KOPT-K1 (cell line): ENCODE measurements around the gene TH.
"Not testable (repeated sequence)": the region's sequence is repeated elsewhere in the genome, so short reads cannot be mapped to it uniquely, and the experiment has no call there.

Experiments
- H3K27ac ChIP-seq: fragments of 200-600 bp; sonication (generic); 2 replicates; pipeline ENCODE4 v1.5.1; 2016; ENCODE audit warnings: antibody characterized with exemption, mild to moderate bottlenecking, low read depth, low read length; ENCODE audit not compliant: poor library complexity, severe bottlenecking
- H3K36me3 ChIP-seq: fragments of 200-600 bp; sonication (generic); 2 replicates; pipeline ENCODE4 v1.5.1; 2017; ENCODE audit warnings: antibody characterized with exemption, mild to moderate bottlenecking, low read length, moderate library complexity; ENCODE audit not compliant: insufficient read depth
- H3K9me3 ChIP-seq: fragments of 200-600 bp; sonication (generic); 2 replicates; pipeline ENCODE4 v1.5.1; 2017; ENCODE audit warnings: antibody characterized with exemption, low read length, mild to moderate bottlenecking; ENCODE audit not compliant: insufficient read depth, poor library complexity, severe bottlenecking

Gene TH

GRCh38 chr11:2179516-2179915, 7.9 kb upstream of the TH start:
- Histone ChIP-seq H3K36me3 (no peaks in the 10 kb centered on the region), H3K9me3 (no peaks in the 10 kb centered on the region), H3K27ac (no peak overlapping the region)

GRCh38 chr11:2178906-2179494, 7.4 kb upstream of the TH start:
- no peaks in the 10 kb centered on the region for H3K9me3 ChIP-seq
- H3K36me3 ChIP-seq = no peaks in the 10 kb centered on the region
- no peak overlapping the region for H3K27ac ChIP-seq

- H3K9me3 ChIP-seq, H3K36me3 ChIP-seq, H3K27ac ChIP-seq: not testable (repeated sequence)
Measured at GRCh38 chr11:2178055-2178773, 6.6 kb upstream of the TH start.

DNA sequence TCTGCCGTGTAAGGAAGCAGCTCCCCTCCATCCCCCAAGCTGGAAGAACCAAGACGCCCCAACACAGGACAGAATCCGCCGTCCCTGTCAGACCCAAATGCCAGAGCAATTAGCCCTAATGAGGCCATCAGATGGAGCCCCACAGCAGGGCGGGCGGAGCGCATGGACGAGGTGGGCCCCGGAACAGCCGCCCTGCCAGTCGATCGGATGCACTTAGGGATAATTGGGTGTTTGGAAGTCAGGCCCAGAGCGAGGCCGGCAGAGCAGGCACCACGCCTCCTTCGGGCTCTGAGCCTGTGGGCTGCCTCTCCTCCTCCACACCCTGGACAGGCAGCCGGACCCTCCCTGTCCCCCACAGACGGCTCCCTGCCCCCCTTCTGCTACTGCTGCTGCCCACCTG, 5.5 kb upstream of the TH start:
- Histone ChIP-seq H3K27ac (no peak overlapping the region), H3K9me3 (no peaks in the 10 kb centered on the region), H3K36me3 (no peaks in the 10 kb centered on the region)

DNA sequence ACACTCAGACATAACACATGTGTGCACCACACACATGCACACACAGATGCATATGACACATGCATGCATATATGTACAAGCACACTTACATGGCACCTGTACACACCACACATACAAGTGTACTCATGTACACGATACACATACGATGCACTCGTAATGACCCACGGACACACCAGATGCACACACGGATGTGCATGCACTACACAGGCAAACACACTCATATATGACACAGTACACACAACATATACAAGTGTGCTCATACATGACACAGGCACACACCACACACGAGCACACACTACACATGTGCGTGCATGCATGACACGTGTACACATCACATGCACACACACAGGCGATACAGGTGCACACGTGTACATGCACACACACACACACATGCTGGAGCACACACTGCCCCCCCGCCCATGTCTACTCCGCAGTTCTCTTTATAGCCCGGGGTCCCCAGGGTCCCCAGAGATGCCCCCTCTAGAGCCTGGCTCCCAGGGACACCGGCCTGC, 4.8 kb upstream of the TH start:
- H3K9me3 ChIP-seq = no peaks in the 10 kb centered on the region
- no peak overlapping the region for H3K27ac ChIP-seq
- no peaks in the 10 kb centered on the region for H3K36me3 ChIP-seq

- H3K27ac ChIP-seq = no peak overlapping the region
- H3K36me3 ChIP-seq = no peaks in the 10 kb centered on the region
- no peaks in the 10 kb centered on the region for H3K9me3 ChIP-seq
Measured at GRCh38 chr11:2175659-2176058, 4.0 kb upstream of the TH start.

- Histone ChIP-seq H3K9me3 (no peaks in the 10 kb centered on the region), H3K27ac (no peak overlapping the region), H3K36me3 (no peaks in the 10 kb centered on the region)
Measured at GRCh38 chr11:2174361-2174760, 2.7 kb upstream of the TH start.

DNA sequence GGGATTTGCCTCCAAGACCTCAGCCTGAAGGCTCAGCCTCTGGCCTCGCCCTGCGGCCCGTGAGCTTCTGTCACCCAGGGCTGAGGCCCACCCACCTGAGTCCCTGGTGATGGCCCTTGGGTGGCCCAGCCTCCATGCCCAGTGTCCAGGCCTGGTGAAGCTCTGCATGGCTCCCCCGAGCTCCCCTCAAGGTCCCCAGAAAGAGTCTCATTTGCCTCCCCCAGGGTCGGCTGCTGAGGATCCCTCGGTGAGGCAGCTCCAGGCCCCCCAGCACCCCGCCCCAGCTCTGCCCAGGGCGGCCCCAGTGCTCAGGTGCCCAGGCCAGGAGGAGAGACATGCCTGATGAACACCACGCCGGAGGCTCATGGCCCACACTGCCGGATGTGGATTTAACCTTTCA, 2.1 kb upstream of the TH start:
- Histone ChIP-seq H3K27ac (no peak overlapping the region), H3K36me3 (no peaks in the 10 kb centered on the region), H3K9me3 (no peaks in the 10 kb centered on the region)

DNA sequence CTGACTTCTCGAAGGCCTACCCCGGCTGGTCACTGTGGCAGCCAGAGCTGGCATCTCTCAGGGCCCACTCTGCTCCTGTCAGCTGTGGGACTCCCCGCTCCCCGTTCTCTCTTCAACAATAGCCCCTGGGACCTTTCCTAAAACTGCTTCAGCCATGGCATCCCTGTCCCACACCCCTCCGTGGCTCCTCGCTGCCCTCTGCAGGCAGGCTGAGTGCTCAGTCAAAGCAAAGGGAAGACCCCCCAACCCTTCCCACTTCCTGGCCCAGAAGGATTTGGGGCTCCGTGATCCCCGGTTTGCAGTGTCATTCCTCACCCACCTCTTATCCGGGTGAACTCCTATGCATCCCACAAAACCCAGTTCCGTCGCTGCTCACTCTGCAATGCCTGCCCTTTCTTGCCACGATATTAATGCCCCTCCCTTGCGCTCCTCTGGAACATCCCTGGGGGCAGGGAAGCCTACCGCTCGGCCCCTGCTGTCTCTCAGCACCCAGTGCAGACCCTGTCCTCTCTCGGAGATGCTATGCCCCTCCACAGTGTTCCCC, 1.6 kb upstream of the TH start:
- Histone ChIP-seq H3K36me3 (no peaks in the 10 kb centered on the region), H3K9me3 (no peaks in the 10 kb centered on the region), H3K27ac (no peak overlapping the region)

- H3K27ac ChIP-seq = no peak overlapping the region
- no peaks in the 10 kb centered on the region for H3K36me3 ChIP-seq
- H3K9me3 ChIP-seq = no peaks in the 10 kb centered on the region
Measured at GRCh38 chr11:2172676-2173075, 1.1 kb upstream of the TH start.

DNA sequence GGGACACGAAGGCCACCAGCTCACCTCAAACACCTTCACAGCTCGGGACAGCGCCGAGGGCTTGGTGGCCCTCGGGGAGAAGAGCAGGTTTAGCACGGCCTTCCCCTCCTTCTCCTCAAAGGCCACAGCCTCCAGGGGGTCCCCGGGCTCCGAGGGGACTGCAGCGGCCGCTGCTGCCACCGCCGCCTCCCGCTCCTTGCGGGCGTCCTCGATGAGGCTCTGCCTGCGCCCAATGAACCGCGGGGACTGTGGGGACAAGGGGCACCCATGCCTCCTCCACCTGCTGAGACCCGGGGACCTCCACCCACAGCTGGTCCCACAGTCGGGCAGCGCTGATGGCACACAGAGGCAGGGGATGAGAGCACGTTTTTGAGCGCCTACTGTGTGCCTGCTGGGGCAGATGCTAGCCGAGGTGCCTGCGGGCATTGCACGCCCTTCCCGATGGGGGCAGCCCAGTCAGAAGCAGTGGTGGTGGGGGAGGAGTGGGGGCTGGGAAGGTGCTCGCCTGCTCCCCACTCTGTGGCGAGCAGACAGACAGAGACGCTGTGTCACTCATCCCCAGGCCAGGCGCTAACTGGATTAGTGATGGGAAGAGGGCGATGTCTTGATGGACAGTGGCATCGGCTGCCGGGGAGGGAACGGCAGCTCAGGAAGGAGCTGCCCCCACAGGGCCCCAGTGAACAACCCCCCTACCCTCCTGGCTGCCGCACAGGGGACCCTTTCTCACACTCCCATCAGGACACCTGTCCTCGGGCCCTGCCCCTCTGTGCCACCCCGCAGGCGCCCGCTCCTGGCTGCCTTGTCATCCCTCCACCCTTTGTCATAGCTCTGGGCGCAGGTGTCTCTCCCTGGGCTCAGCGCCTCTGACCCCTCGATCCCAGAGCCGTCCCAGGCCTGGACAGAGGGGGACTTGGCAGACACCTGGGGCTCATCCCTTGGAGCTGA, 1.7 kb downstream of the TH start:
- Histone ChIP-seq H3K9me3 (no peaks in the 10 kb centered on the region), H3K36me3 (no peaks in the 10 kb centered on the region), H3K27ac (no peak overlapping the region)

GRCh38 chr11:2169005-2169378, 2.6 kb downstream of the TH start:
- Histone ChIP-seq H3K27ac (no peak overlapping the region), H3K9me3 (no peaks in the 10 kb centered on the region), H3K36me3 (no peaks in the 10 kb centered on the region)

DNA sequence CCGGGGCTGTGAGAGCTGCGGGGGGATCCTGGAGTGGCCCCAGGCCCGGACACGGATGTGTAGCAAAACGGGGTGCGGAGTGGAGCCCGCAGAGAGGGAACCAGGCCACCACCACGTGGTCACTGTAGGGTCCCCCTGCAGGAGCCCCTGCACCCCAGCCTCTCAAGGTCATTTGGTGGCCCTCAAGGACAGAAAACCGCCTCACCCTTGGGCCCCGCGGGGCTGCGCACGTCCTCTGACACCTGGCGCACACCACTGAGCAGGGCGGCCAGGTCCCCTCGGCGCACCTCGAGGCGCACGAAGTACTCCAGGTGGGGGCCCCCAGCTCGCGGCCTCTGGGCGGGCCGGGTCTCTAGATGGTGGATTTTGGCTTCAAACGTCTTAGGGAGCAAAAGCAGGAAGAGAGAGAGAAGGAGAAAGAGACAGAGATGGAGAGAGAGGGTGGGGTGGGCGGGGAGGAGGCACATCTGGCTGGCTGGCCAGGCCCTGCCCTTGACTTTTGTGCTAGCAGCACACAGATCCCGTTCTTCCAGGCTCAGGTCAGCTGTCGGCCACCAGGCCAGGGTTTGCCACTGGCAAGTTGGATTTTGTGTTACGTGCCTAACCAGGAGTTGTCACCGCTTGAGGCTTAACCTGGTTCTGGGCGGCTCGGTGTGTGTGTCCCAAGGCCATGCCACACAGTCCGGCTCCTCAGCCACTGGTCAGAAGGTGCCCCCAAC, 3.2 kb downstream of the TH start:
- Histone ChIP-seq H3K27ac (no peak overlapping the region), H3K36me3 (no peaks in the 10 kb centered on the region), H3K9me3 (no peaks in the 10 kb centered on the region)

DNA sequence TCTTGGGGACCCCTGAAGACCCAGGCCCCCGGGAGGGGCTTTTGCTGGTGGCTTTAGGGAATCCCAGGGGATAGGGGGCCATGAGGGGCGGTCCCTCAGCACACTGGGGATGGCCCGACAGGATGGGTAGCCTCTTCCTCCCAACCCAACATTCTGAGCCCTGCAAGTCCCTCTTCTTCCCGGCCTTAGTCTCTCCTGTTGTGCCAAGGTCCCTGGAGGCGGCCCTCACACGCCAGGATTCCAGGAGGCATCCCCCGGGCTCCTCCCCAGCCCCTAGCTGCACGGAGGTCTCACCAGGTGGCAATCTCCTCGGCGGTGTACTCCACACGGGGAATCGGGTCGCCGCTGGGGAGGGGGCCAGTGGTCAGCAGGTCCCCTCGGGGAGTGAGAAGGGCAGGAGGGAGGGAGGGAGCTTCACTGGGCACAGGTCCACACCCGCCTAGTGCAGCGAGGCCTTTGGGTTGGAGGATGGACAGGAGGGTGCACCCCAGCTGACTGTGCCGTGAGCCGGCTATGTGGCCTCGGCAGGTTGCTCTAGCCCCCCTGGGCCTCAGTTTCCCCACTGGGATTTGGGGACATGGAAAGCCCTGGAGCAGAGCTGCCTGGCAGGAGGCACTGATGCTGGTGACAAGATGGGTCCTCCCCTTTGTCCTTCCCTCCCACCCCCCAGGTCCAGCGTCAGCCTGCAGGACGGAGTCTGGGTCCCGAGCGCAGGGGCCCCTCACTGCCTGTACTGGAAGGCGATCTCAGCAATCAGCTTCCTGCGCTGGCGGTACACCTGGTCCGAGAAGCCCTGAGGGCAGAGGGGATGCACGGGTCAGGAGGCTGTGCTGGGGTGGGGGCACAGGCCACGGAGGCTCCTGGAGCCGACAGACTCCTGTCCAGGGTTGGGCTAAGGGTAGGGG, 4.2 kb downstream of the TH start:
- no peaks in the 10 kb centered on the region for H3K9me3 ChIP-seq

More for the DNA sequence above, 4.2 kb downstream of the TH start:
- no peak overlapping the region for H3K27ac ChIP-seq
- no peaks in the 10 kb centered on the region for H3K36me3 ChIP-seq
